GM12892 (cell line): Measurements from ENCODE around the gene PARVB.

Source experiments
- POLR2A ChIP-seq: IDR thresholded peaks from 2 replicates; pipeline ENCODE4 v1.6.1; 2011; ENCODE audit warnings: low read depth, low read length, control low read depth
- POLR2AphosphoS5 ChIP-seq: IDR thresholded peaks from 2 replicates; pipeline ENCODE4 v1.6.1; 2011; ENCODE audit warnings: low read depth, low read length, control low read depth

- TF ChIP-seq POLR2AphosphoS5 (no peak), POLR2A (no peak)
Observed at GRCh38 chr22:44158816-44159215, 134.7 kb downstream of the PARVB start.
